ENCODE data around the gene TTPAL.

Gene TTPAL

DNA sequence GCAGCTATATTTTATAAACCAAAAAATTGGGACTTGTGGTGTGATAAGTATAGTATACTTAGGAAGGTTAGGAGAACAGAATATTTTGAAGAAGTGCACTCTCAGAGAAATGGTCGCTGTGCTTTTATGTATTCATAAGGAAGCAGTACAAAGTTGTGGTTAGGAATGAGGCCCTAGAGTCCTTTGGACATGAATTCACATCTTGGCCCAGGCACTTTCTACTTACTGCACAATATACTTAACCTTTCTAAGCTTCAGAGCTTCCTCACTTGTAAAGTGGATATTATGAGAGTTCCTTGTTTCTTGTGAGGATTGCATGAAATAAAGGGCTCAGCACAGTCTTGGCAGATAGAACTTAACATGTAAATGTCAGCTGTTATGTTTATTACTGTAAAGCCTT is 67.2 kb downstream of the TTPAL start:
- H3K4me3 ChIP-seq (ENCODE audit: extremely low read depth, insufficient read depth, low read length, poor library complexity, severe bottlenecking), result no peak overlapping the region
- H3K9me3 ChIP-seq (ENCODE audit: control insufficient read depth, low read length), result no peaks in the 10 kb centered on the region
- no peak overlapping the region for H3K27ac ChIP-seq (ENCODE audit: low read depth, low read length, severe bottlenecking)
- 100% methylated on average over 1 of the region's 1 CpG for WGBS, 2 experiments (ENCODE audit: insufficient coverage in 2 of 2)
- H3K4me1 ChIP-seq (ENCODE audit: control insufficient read depth, insufficient read depth, low read length, poor library complexity, severe bottlenecking), result peaks cover 6% of the 10 kb centered on the region
- no peaks in the 10 kb centered on the region for H3K36me3 ChIP-seq (ENCODE audit: control insufficient read depth, insufficient read depth, low read length)

DNA sequence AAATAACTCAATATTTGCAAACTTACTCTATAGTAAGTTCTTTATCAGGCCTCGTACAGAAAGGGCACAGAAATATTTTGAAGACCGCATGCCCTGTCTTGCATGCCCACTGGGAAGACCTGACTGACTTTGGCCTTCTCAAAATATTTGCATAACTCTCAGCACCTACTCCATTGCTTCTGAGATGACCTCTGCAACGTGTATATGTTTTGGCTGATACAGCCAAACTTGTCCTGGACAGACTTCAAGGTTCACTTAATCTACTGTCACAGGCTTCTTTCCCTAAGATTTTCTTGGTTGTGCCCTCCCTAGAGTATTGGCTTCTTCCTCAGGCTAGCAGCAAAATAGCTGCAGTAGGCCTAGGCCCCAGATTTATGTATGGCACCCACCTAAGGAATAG is 67.7 kb downstream of the TTPAL start:
- WGBS, 2 experiments (ENCODE audit: insufficient coverage in 2 of 2), result 90 to 100% methylated on average over 3 of the region's 3 CpGs
- Histone ChIP-seq H3K9me3 (ENCODE audit: control insufficient read depth, low read length) (no peaks in the 10 kb centered on the region), H3K4me1 (ENCODE audit: control insufficient read depth, insufficient read depth, low read length, poor library complexity, severe bottlenecking) (peaks cover 10% of the 10 kb centered on the region), H3K36me3 (ENCODE audit: control insufficient read depth, insufficient read depth, low read length) (no peaks in the 10 kb centered on the region), H3K4me3 (ENCODE audit: extremely low read depth, insufficient read depth, low read length, poor library complexity, severe bottlenecking) (no peak overlapping the region), H3K27ac (ENCODE audit: low read depth, low read length, severe bottlenecking) (no peak overlapping the region)

All from mesodermal cell (in vitro differentiated cells).